GM20000 (cell line): ENCODE data around the gene MACROD1.
A peak's percentile ranks its signal among the peaks of the same experiment; 100 is the strongest.

Source experiments
- DNase-seq: peaks from one replicate; pipeline ENCODE4 v3.0.0; 2012; ENCODE audit warnings: low spot score
- TF ChIP-seq, protein P1 (sequence below): IDR thresholded peaks from 2 replicates; pipeline ENCODE4 v1.5.1; 2012; ENCODE audit warnings: mild to moderate bottlenecking, control low read depth; ENCODE audit errors: extremely low read depth, missing control alignments

The MACROD1 gene, protein sequence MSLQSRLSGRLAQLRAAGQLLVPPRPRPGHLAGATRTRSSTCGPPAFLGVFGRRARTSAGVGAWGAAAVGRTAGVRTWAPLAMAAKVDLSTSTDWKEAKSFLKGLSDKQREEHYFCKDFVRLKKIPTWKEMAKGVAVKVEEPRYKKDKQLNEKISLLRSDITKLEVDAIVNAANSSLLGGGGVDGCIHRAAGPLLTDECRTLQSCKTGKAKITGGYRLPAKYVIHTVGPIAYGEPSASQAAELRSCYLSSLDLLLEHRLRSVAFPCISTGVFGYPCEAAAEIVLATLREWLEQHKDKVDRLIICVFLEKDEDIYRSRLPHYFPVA

DNA sequence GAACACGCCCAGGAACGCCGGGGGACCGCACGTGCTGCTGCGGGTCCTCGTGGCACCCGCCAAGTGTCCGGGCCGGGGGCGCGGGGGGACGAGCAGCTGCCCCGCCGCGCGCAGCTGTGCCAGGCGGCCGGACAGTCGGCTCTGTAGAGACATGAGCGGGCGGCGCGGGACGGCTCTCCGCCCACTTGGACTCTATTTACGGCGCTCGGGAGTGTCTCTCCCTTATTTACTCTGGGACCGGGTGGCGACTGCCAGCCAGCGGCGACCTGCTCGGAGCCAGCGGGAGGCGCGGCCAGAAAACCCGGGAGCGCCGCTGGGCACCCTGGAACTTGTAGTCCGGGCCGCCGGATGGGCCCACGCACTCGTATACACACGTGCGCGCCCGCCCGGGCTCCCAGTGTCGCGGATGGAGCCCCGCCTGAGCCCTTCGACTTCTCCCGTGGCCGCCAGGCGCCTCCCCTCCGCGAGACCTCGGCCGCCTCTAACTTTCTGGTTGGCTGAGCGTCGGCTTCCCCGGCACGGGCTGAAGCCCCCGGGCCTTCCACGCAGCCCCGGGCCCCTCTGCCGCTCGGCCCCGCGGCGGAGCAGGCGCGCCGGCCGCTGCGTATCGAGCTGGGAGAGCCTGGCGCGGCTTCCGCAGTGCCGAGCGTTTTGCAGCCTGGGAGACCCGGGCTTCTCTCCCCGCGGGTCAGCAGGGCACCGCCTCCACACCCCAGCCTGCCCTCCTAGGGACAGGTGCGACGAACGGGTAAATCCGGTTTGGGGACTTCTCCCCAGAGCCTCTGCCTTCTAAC lies at the start of gene MACROD1:
Gene MACROD1 (minus strand): TSS at position 272 of the 794 bp plus-strand sequence. CDS start 119 bp downstream, at position 153.
- TF ChIP-seq, protein P1, sequence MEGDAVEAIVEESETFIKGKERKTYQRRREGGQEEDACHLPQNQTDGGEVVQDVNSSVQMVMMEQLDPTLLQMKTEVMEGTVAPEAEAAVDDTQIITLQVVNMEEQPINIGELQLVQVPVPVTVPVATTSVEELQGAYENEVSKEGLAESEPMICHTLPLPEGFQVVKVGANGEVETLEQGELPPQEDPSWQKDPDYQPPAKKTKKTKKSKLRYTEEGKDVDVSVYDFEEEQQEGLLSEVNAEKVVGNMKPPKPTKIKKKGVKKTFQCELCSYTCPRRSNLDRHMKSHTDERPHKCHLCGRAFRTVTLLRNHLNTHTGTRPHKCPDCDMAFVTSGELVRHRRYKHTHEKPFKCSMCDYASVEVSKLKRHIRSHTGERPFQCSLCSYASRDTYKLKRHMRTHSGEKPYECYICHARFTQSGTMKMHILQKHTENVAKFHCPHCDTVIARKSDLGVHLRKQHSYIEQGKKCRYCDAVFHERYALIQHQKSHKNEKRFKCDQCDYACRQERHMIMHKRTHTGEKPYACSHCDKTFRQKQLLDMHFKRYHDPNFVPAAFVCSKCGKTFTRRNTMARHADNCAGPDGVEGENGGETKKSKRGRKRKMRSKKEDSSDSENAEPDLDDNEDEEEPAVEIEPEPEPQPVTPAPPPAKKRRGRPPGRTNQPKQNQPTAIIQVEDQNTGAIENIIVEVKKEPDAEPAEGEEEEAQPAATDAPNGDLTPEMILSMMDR = no peak
- peak; percentile 93 for DNase-seq

DNA sequence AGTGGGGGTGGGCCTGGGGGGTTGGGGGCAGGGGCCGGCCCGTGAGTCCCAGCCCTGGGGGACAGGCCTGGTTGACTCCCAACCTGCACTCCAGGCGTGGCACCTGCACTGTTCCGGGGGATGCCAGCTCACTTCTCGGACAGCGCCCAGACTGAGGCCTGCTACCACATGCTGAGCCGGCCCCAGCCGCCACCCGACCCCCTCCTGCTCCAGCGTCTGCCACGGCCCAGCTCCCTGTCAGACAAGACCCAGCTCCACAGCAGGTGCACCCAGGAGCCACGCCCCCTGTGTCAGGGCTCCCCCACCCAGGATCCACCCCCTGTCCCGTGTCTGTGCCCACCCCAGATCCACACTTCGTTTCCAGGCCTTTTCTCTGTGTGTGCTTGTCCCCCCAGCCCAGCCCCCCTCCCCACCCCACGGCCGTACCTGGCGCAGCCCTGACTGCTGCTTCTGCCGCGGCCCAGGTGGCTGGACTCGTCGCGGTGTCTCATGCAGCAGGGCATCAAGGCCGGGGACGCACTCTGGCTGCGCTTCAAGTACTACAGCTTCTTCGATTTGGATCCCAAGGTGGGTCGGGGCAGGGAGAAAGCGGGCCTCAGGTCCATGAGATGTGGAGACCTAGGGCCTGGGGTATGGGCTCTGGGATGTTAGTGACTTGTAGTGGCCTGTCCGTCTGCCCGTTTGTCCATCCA lies 45.4 kb upstream of the MACROD1 start:
- TF ChIP-seq, protein P1 = no peak
- DNase-seq = no peak

DNA sequence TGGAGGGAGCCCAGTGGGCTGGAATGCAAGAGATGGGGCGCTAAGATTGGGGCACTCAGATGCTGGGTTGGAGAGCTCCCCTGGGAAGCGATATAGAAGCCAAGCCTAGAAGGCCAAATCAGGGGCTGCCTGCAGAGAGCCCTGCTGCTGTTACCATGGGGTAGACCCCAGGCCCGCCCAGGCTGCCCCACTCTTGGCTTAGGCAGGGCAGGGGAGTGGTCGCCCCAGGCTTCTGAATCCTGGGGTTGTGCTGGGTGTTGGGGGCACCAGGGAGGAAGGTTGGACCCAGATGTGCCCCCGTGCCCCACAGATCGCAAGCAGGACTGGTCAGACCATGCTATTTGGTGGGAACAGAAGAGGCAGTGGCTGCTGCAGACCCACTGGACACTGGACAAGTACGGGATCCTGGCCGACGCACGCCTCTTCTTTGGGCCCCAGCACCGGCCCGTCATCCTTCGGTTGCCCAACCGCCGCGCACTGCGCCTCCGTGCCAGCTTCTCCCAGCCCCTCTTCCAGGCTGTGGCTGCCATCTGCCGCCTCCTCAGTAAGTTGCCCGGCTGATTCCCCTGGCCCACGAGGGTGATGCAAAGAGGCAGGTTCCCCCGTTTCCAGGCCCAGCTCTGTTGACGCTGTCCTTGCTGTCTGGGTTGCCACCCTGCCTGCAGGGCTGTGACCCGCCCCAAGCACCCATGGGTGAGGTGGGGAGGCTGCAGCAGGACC lies 44.5 kb upstream of the MACROD1 start:
- DNase-seq = no peak

DNA sequence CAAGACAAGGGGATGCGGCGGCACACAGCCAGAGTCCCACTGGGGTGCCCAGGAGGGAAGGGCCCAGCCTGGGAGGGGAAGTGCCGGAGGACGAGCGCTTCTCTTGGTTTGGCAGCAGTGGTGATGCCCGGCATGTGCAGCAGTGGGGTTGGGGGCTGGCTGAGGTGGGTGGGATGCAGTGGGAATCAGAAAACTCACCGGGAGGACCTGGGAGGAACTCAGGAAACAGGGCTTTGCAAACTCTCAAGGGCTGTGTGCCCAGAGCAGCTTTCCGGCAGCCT lies 43.6 kb upstream of the MACROD1 start:
- TF ChIP-seq, protein P1 = no peak

More for the DNA sequence above, 44.5 kb upstream of the MACROD1 start:
- TF ChIP-seq, protein P1 = no peak

DNA sequence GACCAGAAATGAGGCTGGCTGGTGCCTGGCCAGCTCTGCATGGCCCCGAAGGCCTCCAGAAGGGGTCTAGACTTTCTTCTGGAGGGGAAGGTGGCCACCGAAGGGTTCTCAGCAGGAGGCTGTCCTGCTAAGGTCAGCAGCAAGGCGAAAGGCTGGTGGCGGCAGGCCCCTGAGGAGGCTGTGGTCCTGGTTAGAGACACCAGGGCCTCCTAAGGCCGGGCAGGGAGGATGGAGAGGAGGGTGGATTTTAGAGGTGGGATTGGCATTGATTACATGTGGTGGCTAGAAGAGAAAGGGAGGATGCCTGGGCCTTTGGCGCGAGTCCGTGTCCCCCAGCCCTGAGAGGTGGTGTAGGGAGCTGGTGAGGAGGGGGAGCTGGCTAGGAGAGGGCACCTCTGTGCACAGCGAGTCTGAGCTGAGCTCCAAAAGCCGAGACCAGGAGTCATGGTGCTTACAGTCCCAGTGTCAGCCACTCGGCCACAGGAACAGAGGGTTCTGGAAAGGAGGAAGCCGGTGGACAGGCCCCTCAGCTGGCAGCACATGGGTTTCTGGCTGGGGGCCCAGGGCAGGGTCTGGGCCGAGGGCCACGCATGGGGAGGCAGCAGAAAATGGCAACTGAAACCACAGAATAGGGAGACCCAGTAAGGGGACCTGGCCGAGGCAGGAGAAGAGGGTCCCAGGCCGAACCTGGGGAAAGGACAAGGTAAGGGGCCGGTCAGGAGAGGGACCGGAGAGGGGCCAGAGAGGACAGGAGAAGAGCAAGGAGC lies 43.1 kb upstream of the MACROD1 start:
- DNase-seq = no peak
- TF ChIP-seq, protein P1 = no peak

More for the DNA sequence above, 43.6 kb upstream of the MACROD1 start:
- no peak for DNase-seq

DNA sequence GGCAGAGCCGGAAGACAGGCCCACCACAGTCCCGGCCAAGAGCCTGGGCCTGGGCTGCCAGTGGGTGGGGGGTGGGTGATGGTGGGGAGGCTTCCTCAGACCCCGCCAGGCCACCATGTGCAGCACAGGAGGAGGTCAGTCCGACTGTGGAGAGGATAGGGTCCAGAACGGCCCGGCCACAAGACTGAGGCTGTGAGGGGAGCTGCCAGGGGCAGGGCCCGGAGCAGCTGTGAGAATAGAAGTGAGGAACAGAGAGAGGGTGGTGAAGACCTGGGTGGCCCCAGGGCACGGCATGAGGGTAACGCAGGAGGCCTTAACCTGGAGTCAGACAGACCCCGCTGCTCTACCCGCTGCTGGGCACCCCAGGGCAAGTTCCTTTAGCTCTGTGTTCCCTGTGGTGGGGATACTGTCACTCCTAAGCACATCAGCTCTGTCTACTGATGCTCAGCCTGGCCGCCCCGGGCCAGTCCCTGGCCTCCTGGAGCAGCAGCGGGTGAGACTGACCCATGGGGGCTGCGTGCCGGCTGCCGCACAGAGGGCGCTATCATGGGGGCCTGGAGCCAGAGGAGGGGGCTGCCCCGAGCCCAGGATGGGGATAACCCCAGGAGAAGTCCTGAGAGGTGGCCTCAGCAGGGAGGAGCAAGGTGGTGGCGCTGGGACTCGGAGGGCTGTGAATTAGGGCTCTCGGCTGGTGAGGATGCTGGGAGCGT lies 42.3 kb upstream of the MACROD1 start:
- TF ChIP-seq, protein P1 = no peak
- DNase-seq = no peak
